ENCODE data around the gene MRPS25. TPM values are rescaled to one million over a fixed set of nuclear protein-coding genes. Genes with fewer than 3 reads are reported as not detected.

MRPS25 gene
- total RNA-seq, 1 donor from 2014 or later = 50.0 TPM

GRCh38 chr3:15053541-15053940 is 11.6 kb downstream of the MRPS25 start:
- H3K36me3 Mint-ChIP-seq (ENCODE audit: unreplicated experiment) = peaks cover 17% of the 10 kb centered on the region
- H3K4me1 Mint-ChIP-seq (ENCODE audit: unreplicated experiment) = peaks cover 2% of the 10 kb centered on the region
- no peaks in the 10 kb centered on the region for H3K27me3 Mint-ChIP-seq (ENCODE audit: unreplicated experiment)
- no peak for DNase-seq (ENCODE audit: extremely low spot score, unreplicated experiment)
- H3K4me3 Mint-ChIP-seq (ENCODE audit: unreplicated experiment) = no peak overlapping the region
- no peak overlapping the region for H3K27ac Mint-ChIP-seq (ENCODE audit: unreplicated experiment)
- no peaks in the 10 kb centered on the region for H3K9me3 Mint-ChIP-seq (ENCODE audit: unreplicated experiment)
- no peak for TF ChIP-seq CTCF (IDR thresholded peaks at IDR 0.05)

GRCh38 chr3:15052335-15053242 is 12.5 kb downstream of the MRPS25 start:
- Mint-ChIP-seq H3K36me3 (ENCODE audit: unreplicated experiment) (peaks cover 20% of the 10 kb centered on the region), H3K27me3 (ENCODE audit: unreplicated experiment) (no peaks in the 10 kb centered on the region), H3K4me1 (ENCODE audit: unreplicated experiment) (peaks cover 2% of the 10 kb centered on the region), H3K27ac (ENCODE audit: unreplicated experiment) (peak overlapping the region; percentile 48), H3K9me3 (ENCODE audit: unreplicated experiment) (no peaks in the 10 kb centered on the region), H3K4me3 (ENCODE audit: unreplicated experiment) (no peak overlapping the region)
- TF ChIP-seq CTCF (IDR thresholded peaks at IDR 0.05) = no peak
- DNase-seq (ENCODE audit: extremely low spot score, unreplicated experiment) = no peak

GRCh38 chr3:15051531-15051930 is 13.6 kb downstream of the MRPS25 start:
- no peak overlapping the region for H3K27ac Mint-ChIP-seq (ENCODE audit: unreplicated experiment)
- peaks cover 24% of the 10 kb centered on the region for H3K36me3 Mint-ChIP-seq (ENCODE audit: unreplicated experiment)
- H3K27me3 Mint-ChIP-seq (ENCODE audit: unreplicated experiment) = no peaks in the 10 kb centered on the region
- no peak for DNase-seq (ENCODE audit: extremely low spot score, unreplicated experiment)
- H3K4me1 Mint-ChIP-seq (ENCODE audit: unreplicated experiment) = peaks cover 2% of the 10 kb centered on the region
- H3K4me3 Mint-ChIP-seq (ENCODE audit: unreplicated experiment) = no peak overlapping the region
- H3K9me3 Mint-ChIP-seq (ENCODE audit: unreplicated experiment) = no peaks in the 10 kb centered on the region
- peak; percentile 51 for TF ChIP-seq CTCF (IDR thresholded peaks at IDR 0.05)

- TF ChIP-seq CTCF (IDR thresholded peaks at IDR 0.05) = no peak
- no peak for DNase-seq (ENCODE audit: extremely low spot score, unreplicated experiment)
- no peak overlapping the region for H3K4me3 Mint-ChIP-seq (ENCODE audit: unreplicated experiment)
- no peaks in the 10 kb centered on the region for H3K27me3 Mint-ChIP-seq (ENCODE audit: unreplicated experiment)
- no peaks in the 10 kb centered on the region for H3K9me3 Mint-ChIP-seq (ENCODE audit: unreplicated experiment)
- peaks cover 2% of the 10 kb centered on the region for H3K4me1 Mint-ChIP-seq (ENCODE audit: unreplicated experiment)
- H3K36me3 Mint-ChIP-seq (ENCODE audit: unreplicated experiment) = peaks cover 32% of the 10 kb centered on the region
- H3K27ac Mint-ChIP-seq (ENCODE audit: unreplicated experiment) = no peak overlapping the region
These were observed 14.6 kb downstream of the MRPS25 start for GRCh38 chr3:15050405-15051092.

GRCh38 chr3:15049584-15049983 is 15.5 kb downstream of the MRPS25 start:
- H3K9me3 Mint-ChIP-seq (ENCODE audit: unreplicated experiment) = no peaks in the 10 kb centered on the region
- no peak overlapping the region for H3K27ac Mint-ChIP-seq (ENCODE audit: unreplicated experiment)
- no peak for TF ChIP-seq CTCF (IDR thresholded peaks at IDR 0.05)

More at GRCh38 chr3:15049584-15049983, 15.5 kb downstream of the MRPS25 start:
- H3K4me3 Mint-ChIP-seq (ENCODE audit: unreplicated experiment) = no peak overlapping the region
- H3K4me1 Mint-ChIP-seq (ENCODE audit: unreplicated experiment) = peaks cover 2% of the 10 kb centered on the region
- peaks cover 35% of the 10 kb centered on the region for H3K36me3 Mint-ChIP-seq (ENCODE audit: unreplicated experiment)
- DNase-seq (ENCODE audit: extremely low spot score, unreplicated experiment) = no peak
- no peaks in the 10 kb centered on the region for H3K27me3 Mint-ChIP-seq (ENCODE audit: unreplicated experiment)
